ENCODE results near the gene KCNIP1. TPM values are rescaled to one million over a fixed set of nuclear protein-coding genes. Genes with fewer than 3 reads are reported as not detected.

Gene KCNIP1
- total and polyA plus RNA-seq, 8 donors: 0.20 to 0.73 (median 0.31) TPM; not detected in 3

DNA sequence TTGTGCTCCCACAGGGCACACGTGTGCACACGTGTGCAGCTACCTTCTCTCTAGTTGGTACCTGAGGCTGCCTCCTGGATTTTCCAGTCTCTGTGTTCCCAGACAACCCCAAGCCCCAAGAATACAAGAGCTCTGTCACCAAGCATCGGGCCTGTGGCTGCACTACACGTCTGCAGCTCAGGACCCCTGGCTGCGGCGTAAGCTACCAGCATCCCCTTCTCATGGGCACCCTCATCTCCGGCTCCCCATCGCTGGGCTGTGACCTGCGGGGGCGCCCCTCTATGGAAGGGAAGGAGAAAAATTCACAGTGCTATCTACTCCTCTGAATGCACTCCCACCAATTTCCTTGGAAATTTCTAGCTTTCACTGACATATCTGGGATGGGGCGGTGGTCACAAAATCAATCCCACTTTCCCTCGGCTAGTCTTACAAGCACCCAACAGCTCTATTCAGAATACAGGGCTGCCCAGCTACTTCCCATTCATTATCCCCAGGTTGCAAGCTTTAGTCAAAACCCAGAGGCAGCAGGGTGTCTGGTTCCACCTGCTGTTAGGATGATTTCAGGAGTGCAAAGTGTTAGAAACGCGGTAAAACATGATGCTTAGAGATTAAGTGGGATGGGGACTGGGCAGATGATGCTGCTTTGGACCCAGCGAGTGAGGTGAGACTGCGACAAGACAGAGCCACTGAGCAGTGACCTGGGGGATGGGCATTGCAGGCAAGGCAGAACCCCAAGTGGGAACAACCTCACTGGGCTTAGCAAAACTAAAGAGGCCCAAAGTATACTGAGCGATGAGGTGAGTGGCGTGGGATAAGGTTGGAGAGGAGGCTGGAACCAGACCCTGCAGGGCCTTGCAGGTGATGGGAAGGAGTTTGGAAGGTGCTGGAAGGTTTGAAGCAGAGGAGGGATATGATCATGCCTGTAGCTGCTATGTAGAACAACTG lies 121.7 kb downstream of the KCNIP1 start:
- Histone ChIP-seq H3K4me3 (no peak overlapping the region), H3K4me1 (no peaks in the 10 kb centered on the region), H3K9me3 (no peaks in the 10 kb centered on the region), H3K36me3 (no peaks in the 10 kb centered on the region), H3K27ac (no peak overlapping the region), H3K27me3 (no peaks in the 10 kb centered on the region)
- TF ChIP-seq, protein P1, sequence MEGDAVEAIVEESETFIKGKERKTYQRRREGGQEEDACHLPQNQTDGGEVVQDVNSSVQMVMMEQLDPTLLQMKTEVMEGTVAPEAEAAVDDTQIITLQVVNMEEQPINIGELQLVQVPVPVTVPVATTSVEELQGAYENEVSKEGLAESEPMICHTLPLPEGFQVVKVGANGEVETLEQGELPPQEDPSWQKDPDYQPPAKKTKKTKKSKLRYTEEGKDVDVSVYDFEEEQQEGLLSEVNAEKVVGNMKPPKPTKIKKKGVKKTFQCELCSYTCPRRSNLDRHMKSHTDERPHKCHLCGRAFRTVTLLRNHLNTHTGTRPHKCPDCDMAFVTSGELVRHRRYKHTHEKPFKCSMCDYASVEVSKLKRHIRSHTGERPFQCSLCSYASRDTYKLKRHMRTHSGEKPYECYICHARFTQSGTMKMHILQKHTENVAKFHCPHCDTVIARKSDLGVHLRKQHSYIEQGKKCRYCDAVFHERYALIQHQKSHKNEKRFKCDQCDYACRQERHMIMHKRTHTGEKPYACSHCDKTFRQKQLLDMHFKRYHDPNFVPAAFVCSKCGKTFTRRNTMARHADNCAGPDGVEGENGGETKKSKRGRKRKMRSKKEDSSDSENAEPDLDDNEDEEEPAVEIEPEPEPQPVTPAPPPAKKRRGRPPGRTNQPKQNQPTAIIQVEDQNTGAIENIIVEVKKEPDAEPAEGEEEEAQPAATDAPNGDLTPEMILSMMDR (IDR thresholded peaks at IDR 0.05): no peak
- TF ChIP-seq POLR2AphosphoS5 (IDR thresholded peaks at IDR 0.05) (no peak), POLR2A (IDR thresholded peaks at IDR 0.05) (no peak), EP300 (IDR thresholded peaks at IDR 0.05) (no peak)
- no peak for DNase-seq
- intact Hi-C loops (cut with DNase I; ENCODE audit: low total_unique reads): no loop called here
- 65 to 74% (median 71%) methylated on average over 15 to 18 of the region's 18 CpGs for WGBS, 5 donors

DNA sequence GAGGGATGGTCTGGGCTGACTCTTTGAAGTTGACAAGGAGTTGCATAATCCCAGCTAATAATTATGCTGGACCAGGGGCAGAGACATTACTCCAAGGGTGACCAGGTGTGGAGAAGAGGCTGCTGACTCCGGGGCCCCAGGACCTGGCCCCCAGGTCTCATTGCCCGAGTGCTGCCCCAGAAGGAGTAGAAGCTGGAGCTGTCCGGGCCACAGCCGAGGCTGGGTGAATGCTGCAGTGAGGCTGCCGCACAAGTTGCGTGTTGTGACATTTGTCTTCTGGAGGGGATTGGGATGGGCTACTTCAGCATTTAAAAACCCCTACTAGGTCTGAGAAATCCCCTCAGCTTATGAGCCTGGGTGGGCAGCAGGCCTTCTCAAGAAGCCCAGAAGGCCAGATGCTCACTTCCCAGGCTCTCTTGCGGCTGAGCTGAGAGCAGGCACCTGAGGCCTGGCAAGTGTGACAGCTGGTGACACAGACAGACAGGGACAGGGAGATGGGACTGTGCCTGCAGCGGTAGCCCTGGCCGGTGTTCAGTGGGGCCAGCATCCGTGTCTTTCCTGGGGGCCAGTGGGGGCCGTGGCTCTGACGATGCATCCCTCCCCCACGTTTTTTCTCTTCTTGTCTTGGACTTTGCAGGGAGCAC lies 122.8 kb downstream of the KCNIP1 start:
- Histone ChIP-seq H3K27me3 (no peaks in the 10 kb centered on the region), H3K9me3 (no peaks in the 10 kb centered on the region), H3K4me3 (no peak overlapping the region), H3K27ac (no peak overlapping the region), H3K36me3 (no peaks in the 10 kb centered on the region), H3K4me1 (peaks cover 0 to 9% (median 4%) of the 10 kb centered on the region in 4 donors)
- DNase-seq: no peak
- intact Hi-C loops (cut with DNase I; ENCODE audit: low total_unique reads): no loop called here
- TF ChIP-seq, protein P1 (IDR thresholded peaks at IDR 0.05): no peak
- TF ChIP-seq POLR2AphosphoS5 (IDR thresholded peaks at IDR 0.05): no peak
- TF ChIP-seq EP300 (IDR thresholded peaks at IDR 0.05): no peak
- no peak for TF ChIP-seq POLR2A (IDR thresholded peaks at IDR 0.05)
- 79 to 91% (median 84%) methylated on average over 11 to 13 of the region's 13 CpGs for WGBS, 5 donors

DNA sequence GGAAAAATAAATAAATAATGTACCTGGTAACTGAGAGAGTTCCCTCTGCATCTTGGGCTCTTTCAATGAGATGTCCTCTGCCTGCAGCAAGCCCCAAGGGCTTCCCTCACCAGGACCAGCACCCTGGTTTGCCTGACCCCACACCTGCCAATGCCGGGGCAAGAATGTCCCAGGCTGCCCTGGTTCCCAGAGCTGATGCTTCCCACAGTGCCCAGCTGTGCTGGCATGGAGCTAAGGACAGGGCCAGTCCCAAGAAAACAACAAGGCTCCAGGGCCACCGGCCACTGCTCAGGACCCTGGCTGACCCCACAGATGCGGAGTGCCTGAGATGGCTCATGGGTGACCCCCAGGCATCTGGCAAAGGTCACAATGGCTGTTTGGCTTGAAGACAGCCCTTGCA lies 123.5 kb downstream of the KCNIP1 start:
- H3K36me3 ChIP-seq: no peaks in the 10 kb centered on the region
- H3K27me3 ChIP-seq: no peaks in the 10 kb centered on the region
- intact Hi-C loops (cut with DNase I; ENCODE audit: low total_unique reads): no loop called here
- H3K4me1 ChIP-seq: peaks cover 0 to 16% (median 8%) of the 10 kb centered on the region in 4 donors
- TF ChIP-seq, protein P1 (IDR thresholded peaks at IDR 0.05): no peak
- 77 to 90% (median 79%) methylated on average over 3 of the region's 3 CpGs for WGBS, 5 donors
- H3K9me3 ChIP-seq: no peaks in the 10 kb centered on the region
- no peak overlapping the region for H3K4me3 ChIP-seq
- no peak overlapping the region for H3K27ac ChIP-seq
- DNase-seq: no peak

- no peak for DNase-seq
- H3K36me3 ChIP-seq: no peaks in the 10 kb centered on the region
- TF ChIP-seq, protein P1 (IDR thresholded peaks at IDR 0.05): no peak
- TF ChIP-seq POLR2A (IDR thresholded peaks at IDR 0.05) (no peak), POLR2AphosphoS5 (IDR thresholded peaks at IDR 0.05) (no peak)
- intact Hi-C loops (cut with DNase I; ENCODE audit: low total_unique reads): no loop called here
- WGBS, 5 donors: 86 to 94% (median 89%) methylated on average over 8 of the region's 8 CpGs
- H3K27me3 ChIP-seq: no peaks in the 10 kb centered on the region
- H3K27ac ChIP-seq: no peak overlapping the region
- no peaks in the 10 kb centered on the region for H3K9me3 ChIP-seq
- no peak overlapping the region for H3K4me3 ChIP-seq
- H3K4me1 ChIP-seq: peaks cover 7 to 23% (median 16%) of the 10 kb centered on the region in 4 donors
Observed at GRCh38 chr5:170628028-170628427, 124.2 kb downstream of the KCNIP1 start.

Measured in stomach (tissue), 9 donors.